HepG2 (cell line): ENCODE measurements around the gene EMP2. TPM values are rescaled to one million over a fixed set of nuclear protein-coding genes. Genes with fewer than 3 reads are reported as not detected.

ENCODE experiments used
- CENPT ChIP-seq: sonication (generic); formaldehyde crosslinking; IDR thresholded peaks from 2 replicates; pipeline ENCODE4 v1.8.0; 2022; ENCODE audit warnings: low read depth, mild to moderate bottlenecking, moderate library complexity, missing genetic modification reagents
- FOXA1 ChIP-seq, 2 experiments: fragments of 450-650 bp in 1 of 2; sonication (generic) in 1 of 2; formaldehyde crosslinking in 1 of 2; IDR thresholded peaks; 2 replicates each; pipeline versions ENCODE4 v1.4.0 to v1.6.1; 2016 to 2020; ENCODE audit warnings: missing genetic modification reagents in 1 of 2
- GATAD2A ChIP-seq: IDR thresholded peaks from 2 replicates; pipeline ENCODE4 v1.6.1; 2016
- HOXA9 ChIP-seq: sonication (generic); formaldehyde crosslinking; IDR thresholded peaks from 2 replicates; pipeline ENCODE4 v1.8.1; 2022; ENCODE audit warnings: missing genetic modification reagents, mild to moderate bottlenecking, moderate library complexity, borderline replicate concordance
- NR2F1 ChIP-seq, 2 experiments: fragments of 450-650 bp in 1 of 2; formaldehyde crosslinking in 1 of 2; IDR thresholded peaks; 2 replicates each; pipeline versions ENCODE4 v1.5.0 to v1.6.1; 2016 to 2020; ENCODE audit warnings: mild to moderate bottlenecking in 1 of 2, missing compliant biosample characterization in 1 of 2, missing genetic modification reagents in 1 of 2, moderate library complexity in 1 of 2
- PITX1 ChIP-seq: sonication (generic); formaldehyde crosslinking; IDR thresholded peaks from 2 replicates; pipeline ENCODE4 v1.5.1; 2020; ENCODE audit warnings: mild to moderate bottlenecking, missing genetic modification reagents
- RCOR2 ChIP-seq: IDR thresholded peaks from 2 replicates; pipeline ENCODE4 v1.6.1; 2016; ENCODE audit warnings: missing biosample characterization, missing genetic modification reagents
- STAG1 ChIP-seq: sonication (generic); formaldehyde crosslinking; IDR thresholded peaks from 2 replicates; pipeline ENCODE4 v1.4.0; 2020; ENCODE audit warnings: missing genetic modification reagents
- TAF1 ChIP-seq: sonication (generic); formaldehyde crosslinking; IDR thresholded peaks from 2 replicates; pipeline ENCODE4 v1.4.0; 2020; ENCODE audit warnings: missing genetic modification reagents
- ZFP82 ChIP-seq: sonication (generic); formaldehyde crosslinking; IDR thresholded peaks from 2 replicates; pipeline ENCODE4 v1.5.1; 2020; ENCODE audit warnings: mild to moderate bottlenecking, missing genetic modification reagents, borderline replicate concordance
- ZNF331 ChIP-seq: sonication (generic); formaldehyde crosslinking; IDR thresholded peaks from 2 replicates; pipeline ENCODE4 v1.4.0; 2020; ENCODE audit warnings: missing genetic modification reagents
- ZNF547 ChIP-seq: sonication (generic); formaldehyde crosslinking; IDR thresholded peaks from 2 replicates; pipeline ENCODE4 v1.5.1; 2020; ENCODE audit warnings: mild to moderate bottlenecking, missing genetic modification reagents
- ZNF567 ChIP-seq: sonication (generic); formaldehyde crosslinking; IDR thresholded peaks from 2 replicates; pipeline ENCODE4 v1.8.1; 2023; ENCODE audit warnings: mild to moderate bottlenecking, missing genetic modification reagents, borderline replicate concordance
- polyA plus RNA-seq, 8 experiments: library from polyadenylated mRNA; depleted of rRNA in 3 of 8; stranded (reverse) in 7 of 8; unstranded in 1 of 8; fragments of >200 nt; fragmentation: Illumina TruSeq in 4 of 8; extraction: Trizol in 4 of 8; gene quantifications; 2 replicates each; pipeline versions ENCODE4 v1.2.1 to v1.2.3, GENCODE V29; 2011 to 2016; ENCODE audit warnings: low read depth in 4 of 8, missing spikeins in 1 of 8, mixed read lengths in 1 of 8; ENCODE audit not compliant: insufficient read depth in 1 of 8
- total RNA-seq, 5 experiments: library from RNA; depleted of rRNA; stranded (reverse); fragments of >200 nt; fragmentation: Illumina TruSeq; extraction: Trizol; gene quantifications; 2 replicates each; pipeline ENCODE4 v1.2.3, GENCODE V29; 2016; ENCODE audit warnings: low read depth in 1 of 5
- TF ChIP-seq, protein P1 (sequence below): sonication (generic); formaldehyde crosslinking; IDR thresholded peaks from 2 replicates; pipeline ENCODE4 v1.5.0; 2020; ENCODE audit warnings: mild to moderate bottlenecking, missing genetic modification reagents, moderate library complexity
- TF ChIP-seq, protein P2 (sequence below): IDR thresholded peaks from 2 replicates; pipeline ENCODE4 v1.6.1; 2016; ENCODE audit warnings: low read depth, borderline replicate concordance
- TF ChIP-seq, protein P3 (sequence below): sonication (generic); formaldehyde crosslinking; IDR thresholded peaks from 2 replicates; pipeline ENCODE4 v1.4.0; 2020; ENCODE audit warnings: missing genetic modification reagents, mild to moderate bottlenecking, borderline replicate concordance
- TF ChIP-seq, protein P4 (sequence below): sonication (generic); formaldehyde crosslinking; IDR thresholded peaks from 2 replicates; pipeline ENCODE4 v1.5.0; 2020; ENCODE audit warnings: mild to moderate bottlenecking, missing genetic modification reagents
- TF ChIP-seq, protein P5 (sequence below): sonication (generic); formaldehyde crosslinking; IDR thresholded peaks from 2 replicates; pipeline ENCODE4 v1.4.0; 2020; ENCODE audit warnings: mild to moderate bottlenecking, missing genetic modification reagents
- TF ChIP-seq, protein P6 (sequence below): IDR thresholded peaks from 2 replicates; pipeline ENCODE4 v1.6.1; 2016; ENCODE audit warnings: mild to moderate bottlenecking

Gene EMP2
- total and polyA plus RNA-seq, 2 of the 13 experiments (the other 11 are each of a cell fraction or from before 2014, with no cell fraction given): 24.6 to 91.2 TPM

DNA sequence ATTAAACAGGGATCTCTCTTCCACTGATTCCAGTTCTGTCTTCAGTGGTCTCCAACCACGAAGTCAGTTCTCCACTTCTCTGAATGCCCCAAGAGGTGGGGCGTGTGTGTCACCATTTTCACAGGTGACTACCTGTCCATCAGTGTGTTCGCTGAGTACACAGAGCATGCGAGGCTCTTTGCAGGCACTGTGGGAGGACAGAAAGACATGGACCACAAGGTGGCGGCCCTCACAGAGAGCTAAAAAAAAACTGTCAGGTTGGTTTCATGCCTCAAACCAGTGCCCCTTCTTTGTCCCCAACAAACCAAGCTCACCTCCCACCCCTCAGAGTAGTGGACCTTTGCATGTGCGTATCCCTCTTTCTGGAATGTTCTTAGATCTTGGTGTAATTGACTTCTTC is 13.8 kb downstream of the EMP2 start (continued):
- TF ChIP-seq, protein P1, sequence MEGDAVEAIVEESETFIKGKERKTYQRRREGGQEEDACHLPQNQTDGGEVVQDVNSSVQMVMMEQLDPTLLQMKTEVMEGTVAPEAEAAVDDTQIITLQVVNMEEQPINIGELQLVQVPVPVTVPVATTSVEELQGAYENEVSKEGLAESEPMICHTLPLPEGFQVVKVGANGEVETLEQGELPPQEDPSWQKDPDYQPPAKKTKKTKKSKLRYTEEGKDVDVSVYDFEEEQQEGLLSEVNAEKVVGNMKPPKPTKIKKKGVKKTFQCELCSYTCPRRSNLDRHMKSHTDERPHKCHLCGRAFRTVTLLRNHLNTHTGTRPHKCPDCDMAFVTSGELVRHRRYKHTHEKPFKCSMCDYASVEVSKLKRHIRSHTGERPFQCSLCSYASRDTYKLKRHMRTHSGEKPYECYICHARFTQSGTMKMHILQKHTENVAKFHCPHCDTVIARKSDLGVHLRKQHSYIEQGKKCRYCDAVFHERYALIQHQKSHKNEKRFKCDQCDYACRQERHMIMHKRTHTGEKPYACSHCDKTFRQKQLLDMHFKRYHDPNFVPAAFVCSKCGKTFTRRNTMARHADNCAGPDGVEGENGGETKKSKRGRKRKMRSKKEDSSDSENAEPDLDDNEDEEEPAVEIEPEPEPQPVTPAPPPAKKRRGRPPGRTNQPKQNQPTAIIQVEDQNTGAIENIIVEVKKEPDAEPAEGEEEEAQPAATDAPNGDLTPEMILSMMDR (CRISPR knock-in tag): peak; percentile 62
- TF ChIP-seq, protein P2, sequence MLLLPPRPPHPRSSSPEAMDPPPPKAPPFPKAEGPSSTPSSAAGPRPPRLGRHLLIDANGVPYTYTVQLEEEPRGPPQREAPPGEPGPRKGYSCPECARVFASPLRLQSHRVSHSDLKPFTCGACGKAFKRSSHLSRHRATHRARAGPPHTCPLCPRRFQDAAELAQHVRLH (CRISPR knock-in tag): 0 out of 2 replicates have a peak, but pooled peaks have one; percentile 30
- TF ChIP-seq NR2F1 (CRISPR knock-in tag; IDR thresholded peaks at IDR 0.05) (no peak), ZNF331 (CRISPR knock-in tag) (no peak), CENPT (CRISPR knock-in tag) (no peak), ZNF547 (CRISPR knock-in tag) (no peak), RCOR2 (no peak), ZFP82 (CRISPR knock-in tag) (no peak), PITX1 (0 out of 2 replicates have a peak, but pooled peaks have one; percentile 27), FOXA1 (IDR thresholded peaks at IDR 0.05) (no peak), FOXA1 (CRISPR knock-in tag; IDR thresholded peaks at IDR 0.05) (0 out of 2 replicates have a peak, but pooled peaks have one; percentile 31), GATAD2A (CRISPR knock-in tag) (no peak), TAF1 (CRISPR knock-in tag) (0 out of 2 replicates have a peak, but pooled peaks have one; percentile 21), ZNF567 (CRISPR knock-in tag) (no peak), HOXA9 (CRISPR knock-in tag) (no peak), STAG1 (peak; percentile 69)
- TF ChIP-seq, protein P3, sequence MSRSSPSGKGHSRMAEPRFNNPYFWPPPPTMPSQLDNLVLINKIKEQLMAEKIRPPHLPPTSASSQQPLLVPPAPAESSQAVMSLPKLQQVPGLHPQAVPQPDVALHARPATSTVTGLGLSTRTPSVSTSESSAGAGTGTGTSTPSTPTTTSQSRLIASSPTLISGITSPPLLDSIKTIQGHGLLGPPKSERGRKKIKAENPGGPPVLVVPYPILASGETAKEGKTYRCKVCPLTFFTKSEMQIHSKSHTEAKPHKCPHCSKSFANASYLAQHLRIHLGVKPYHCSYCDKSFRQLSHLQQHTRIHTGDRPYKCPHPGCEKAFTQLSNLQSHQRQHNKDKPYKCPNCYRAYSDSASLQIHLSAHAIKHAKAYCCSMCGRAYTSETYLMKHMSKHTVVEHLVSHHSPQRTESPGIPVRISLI: peak; percentile 76; the same call in 1 of the 2 replicates
- TF ChIP-seq, protein P4, sequence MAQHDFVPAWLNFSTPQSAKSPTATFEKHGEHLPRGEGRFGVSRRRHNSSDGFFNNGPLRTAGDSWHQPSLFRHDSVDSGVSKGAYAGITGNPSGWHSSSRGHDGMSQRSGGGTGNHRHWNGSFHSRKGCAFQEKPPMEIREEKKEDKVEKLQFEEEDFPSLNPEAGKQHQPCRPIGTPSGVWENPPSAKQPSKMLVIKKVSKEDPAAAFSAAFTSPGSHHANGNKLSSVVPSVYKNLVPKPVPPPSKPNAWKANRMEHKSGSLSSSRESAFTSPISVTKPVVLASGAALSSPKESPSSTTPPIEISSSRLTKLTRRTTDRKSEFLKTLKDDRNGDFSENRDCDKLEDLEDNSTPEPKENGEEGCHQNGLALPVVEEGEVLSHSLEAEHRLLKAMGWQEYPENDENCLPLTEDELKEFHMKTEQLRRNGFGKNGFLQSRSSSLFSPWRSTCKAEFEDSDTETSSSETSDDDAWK: no peak
- TF ChIP-seq, protein P5, sequence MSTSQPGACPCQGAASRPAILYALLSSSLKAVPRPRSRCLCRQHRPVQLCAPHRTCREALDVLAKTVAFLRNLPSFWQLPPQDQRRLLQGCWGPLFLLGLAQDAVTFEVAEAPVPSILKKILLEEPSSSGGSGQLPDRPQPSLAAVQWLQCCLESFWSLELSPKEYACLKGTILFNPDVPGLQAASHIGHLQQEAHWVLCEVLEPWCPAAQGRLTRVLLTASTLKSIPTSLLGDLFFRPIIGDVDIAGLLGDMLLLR (CRISPR knock-in tag): no peak
- TF ChIP-seq, protein P6, sequence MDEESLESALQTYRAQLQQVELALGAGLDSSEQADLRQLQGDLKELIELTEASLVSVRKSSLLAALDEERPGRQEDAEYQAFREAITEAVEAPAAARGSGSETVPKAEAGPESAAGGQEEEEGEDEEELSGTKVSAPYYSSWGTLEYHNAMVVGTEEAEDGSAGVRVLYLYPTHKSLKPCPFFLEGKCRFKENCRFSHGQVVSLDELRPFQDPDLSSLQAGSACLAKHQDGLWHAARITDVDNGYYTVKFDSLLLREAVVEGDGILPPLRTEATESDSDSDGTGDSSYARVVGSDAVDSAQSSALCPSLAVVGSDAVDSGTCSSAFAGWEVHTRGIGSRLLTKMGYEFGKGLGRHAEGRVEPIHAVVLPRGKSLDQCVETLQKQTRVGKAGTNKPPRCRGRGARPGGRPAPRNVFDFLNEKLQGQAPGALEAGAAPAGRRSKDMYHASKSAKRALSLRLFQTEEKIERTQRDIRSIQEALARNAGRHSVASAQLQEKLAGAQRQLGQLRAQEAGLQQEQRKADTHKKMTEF (CRISPR knock-in tag): no peak
